SK-MEL-5 (cell line): ENCODE measurements around the gene LGR4. TPM values are rescaled to one million over a fixed set of nuclear protein-coding genes. Genes with fewer than 3 reads are reported as not detected.

Experiments used
- DNase-seq: peaks from one replicate; pipeline ENCODE4 v3.0.0-alpha.2; 2016; ENCODE audit warnings: low read depth, low spot score
- in situ Hi-C: cut with HindIII; loops from 2 replicates; pipeline ENCODE4 v1.10.0; 2016; ENCODE audit warnings: low sequenced_read_pairs, high pct_unique_total_duplicates, low pct_unique_long_range_greater_than_20kb
- total RNA-seq: library from RNA; depleted of rRNA; stranded (reverse); fragments of >200 nt; shearing (Covaris generic); gene quantifications from 2 replicates; pipeline ENCODE4 v1.2.3, GENCODE V29; 2014

Gene LGR4
- total RNA-seq, 1 experiment from 2014 or later = 10.2 TPM

- DNase-seq = no peak
- in situ Hi-C loops = no loop called here
These were observed 27.8 kb downstream of the LGR4 start for GRCh38 chr11:27444801-27445215.

DNA sequence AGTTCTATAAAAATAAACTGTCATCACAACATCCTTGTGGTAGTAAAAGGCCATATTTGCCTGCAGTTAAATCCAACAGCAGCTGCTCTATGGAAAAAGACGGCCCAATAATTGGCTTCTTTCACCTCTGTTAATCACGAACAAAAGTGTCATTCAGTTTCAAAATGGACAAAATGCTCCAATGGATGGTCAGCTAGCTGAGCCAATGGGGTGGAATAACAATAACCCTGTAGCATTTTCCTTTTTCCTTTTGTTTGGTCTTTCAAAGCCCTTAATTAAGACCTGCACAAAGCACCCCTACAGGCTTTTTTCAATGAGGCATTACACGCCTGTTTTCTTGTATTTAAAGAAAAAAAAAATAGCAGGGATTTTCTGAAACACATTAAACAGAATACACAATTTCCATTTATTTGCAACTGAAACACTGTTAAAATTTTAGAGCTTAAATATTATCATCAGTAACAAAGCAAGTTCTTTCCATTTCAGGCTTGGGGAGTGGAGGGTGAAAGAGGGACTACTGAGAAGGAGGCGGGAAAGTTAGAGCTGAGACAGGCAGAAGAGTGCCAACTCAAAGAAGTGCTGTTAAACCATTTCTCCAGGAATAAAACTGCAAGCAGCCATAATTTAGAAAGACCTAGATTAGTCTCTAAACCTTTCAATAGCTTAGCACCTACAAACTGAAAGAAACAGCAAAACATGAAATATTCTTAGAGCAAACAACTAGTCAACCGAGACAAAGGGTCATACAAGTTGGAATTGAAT, 28.7 kb downstream of the LGR4 start:
- in situ Hi-C loops = no loop called here
- DNase-seq = peak; percentile 72

- no peak for DNase-seq
- in situ Hi-C loops = no loop called here
These were observed 29.4 kb downstream of the LGR4 start for GRCh38 chr11:27443227-27443626.

DNA sequence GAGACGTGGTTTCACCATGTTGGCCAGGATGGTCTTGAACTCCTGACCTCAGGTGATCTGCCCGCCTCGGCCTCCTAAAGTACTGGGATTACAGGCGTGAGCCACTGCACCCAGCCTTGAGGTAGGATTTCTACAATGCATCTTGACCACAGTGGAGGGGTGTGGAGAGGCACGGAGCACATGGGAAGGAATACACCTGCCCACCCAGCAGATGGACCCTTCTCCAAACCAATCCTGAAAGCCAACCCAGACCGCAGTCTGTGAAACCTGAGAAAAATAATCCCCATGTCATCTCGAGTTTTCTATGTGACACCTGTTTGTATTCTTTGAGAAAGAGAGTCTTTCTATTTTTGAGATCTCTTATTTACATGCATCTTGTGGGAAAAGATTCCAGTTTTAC, 32.5 kb downstream of the LGR4 start:
- no peak for DNase-seq
- in situ Hi-C loops = no loop called here

DNA sequence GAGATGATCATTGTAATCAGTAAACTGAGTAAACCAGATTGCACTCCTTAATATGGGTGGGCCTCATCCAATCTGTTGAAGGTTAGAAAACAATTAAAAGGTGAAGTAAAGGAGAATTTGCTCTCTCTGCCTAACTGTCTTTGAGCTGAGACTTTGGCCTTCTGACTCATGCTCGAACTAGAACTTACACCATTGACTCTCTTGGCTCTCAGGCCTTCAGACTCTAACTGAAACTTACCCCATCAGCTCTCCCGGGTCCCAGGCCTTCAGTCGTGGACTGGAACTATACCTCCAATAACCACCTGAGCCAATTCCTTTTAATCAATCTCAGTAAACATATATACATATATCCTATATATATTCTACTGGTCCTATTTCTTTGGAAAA, 34.0 kb downstream of the LGR4 start:
- in situ Hi-C loops = no loop called here
- no peak for DNase-seq

GRCh38 chr11:27437829-27438594, 34.6 kb downstream of the LGR4 start:
- in situ Hi-C loops = no loop called here
- DNase-seq = no peak

DNA sequence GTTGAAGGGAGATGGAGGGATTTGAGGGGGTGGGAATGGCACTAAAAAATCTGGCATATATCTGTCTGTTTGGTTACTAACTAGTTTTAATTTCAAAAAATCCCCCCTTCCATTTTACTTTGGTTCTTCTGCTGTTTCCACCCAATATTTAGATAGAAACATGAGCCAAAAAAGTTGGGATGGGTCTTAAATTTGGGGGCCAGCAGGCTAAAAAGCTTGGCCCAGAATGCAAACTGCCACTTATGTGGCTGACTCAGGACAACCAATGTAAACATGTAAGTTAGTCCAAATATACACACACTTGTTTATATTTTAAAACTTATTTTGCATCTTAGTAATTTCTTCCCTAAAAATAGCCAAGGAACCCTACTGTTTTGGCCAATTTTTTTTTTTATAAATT, 35.7 kb downstream of the LGR4 start:
- DNase-seq = no peak
- in situ Hi-C loops = no loop called here

- in situ Hi-C loops = no loop called here
- no peak for DNase-seq
These were observed 38.8 kb downstream of the LGR4 start for GRCh38 chr11:27433742-27434141.

- no peak for DNase-seq
- in situ Hi-C loops = no loop called here
These were observed 40.8 kb downstream of the LGR4 start for GRCh38 chr11:27431808-27432207.

DNA sequence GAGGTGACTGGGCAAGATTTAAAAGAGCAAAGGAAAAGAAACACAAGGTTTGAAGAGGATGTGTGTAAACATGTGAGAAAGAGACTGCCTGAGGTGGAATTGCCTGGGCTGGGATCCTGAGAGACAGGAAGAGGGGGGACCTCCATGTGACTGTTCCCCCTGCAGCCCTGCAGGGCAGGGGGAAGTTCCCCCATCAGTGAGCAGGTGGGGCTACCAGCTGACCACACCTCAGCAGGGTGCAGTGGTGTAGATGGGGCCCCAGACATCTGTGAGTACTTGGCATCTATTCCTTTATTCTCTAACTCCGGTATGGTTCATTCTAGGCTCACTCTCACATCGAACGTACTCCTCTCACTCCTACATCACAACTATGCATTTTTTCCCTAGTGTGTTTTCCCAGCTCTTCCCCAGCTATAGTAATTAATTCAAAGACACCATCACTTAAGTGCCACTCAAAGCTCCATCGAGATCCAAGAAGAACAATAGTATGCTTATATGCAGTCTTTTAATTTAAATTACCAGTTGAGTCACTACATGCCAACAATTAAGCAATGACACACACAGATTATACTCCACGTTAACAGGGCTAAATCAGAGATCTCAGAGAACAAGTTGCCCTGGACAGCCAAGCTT, 42.7 kb downstream of the LGR4 start:
- peak; percentile 33 for DNase-seq

DNA sequence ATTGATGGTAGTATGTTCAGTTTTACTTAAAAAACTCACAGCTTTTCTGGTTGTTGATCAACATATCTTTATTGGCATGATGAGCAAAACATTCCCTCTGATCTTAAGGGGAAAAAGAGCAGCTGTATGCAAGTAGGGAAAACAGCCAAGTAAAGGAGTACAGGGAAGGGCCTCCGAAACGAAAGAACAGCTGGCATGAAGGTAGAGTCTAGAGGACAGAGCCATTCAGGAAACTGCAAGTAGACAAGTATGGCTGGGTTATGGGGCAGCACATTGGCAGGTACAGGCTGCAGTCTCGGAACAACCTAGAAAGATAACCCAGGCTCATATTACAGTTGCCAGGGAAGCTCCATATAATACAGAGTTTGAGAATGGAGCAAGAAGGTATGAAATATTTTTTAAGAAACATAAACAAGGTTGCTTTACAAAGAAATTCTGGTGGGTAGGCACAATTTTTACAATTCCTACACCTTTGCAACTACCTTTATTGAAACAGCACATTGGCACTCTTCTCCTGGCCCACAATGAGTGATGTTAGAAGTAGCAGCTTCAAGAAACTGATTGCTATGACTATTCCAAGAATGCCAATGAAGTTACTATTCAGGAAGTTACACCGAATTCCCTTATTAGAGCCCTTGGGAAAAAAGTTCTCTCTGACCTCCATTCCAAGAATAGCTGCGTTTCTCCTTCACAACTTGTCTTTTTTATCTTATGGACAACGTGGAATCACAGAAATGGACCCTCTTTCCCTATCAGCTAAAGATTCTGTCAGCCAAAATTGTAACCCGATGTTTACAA, 45.2 kb downstream of the LGR4 start:
- in situ Hi-C loops = no loop called here
- DNase-seq = no peak

More for the DNA sequence above, 42.7 kb downstream of the LGR4 start:
- in situ Hi-C loops = no loop called here

DNA sequence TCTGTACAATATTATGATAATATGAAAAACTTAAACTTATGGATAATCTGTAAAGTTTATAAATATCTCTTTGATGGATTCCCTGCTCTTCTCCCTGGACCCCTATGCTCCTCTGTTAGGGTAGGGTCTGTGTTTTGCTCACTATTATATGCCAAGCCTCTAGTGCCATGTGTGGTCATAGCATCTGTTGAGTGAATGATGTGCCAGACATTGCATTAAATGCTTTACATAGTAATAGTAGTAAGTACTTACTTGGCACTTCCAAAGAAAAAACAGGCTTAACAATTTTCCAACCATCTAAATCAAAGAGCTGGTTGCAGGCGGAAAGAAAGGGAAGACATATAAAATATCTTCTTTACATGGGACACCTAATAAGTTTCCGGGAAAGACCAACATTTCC, 46.8 kb downstream of the LGR4 start:
- in situ Hi-C loops = no loop called here
- DNase-seq = no peak

DNA sequence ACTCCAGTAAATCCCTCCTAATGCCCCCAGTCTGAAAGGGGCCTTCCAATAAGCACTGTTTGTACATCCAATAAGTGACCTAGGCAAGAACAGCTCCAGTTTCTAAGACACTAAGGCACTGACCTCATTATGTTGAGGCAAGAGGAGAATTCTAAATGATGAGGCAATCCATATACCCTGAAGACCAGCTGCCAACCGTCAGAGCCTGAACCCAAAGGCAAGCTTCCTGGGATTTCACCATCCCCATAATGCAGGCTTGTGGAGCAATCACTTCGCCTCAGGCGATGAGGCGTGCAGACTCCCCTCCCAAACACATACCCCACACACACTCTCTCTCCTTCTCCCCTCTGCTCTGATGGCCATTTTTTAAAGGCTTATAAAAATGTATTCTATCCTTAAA, 49.5 kb downstream of the LGR4 start:
- DNase-seq = peak; percentile 18
- in situ Hi-C loops = no loop called here

DNA sequence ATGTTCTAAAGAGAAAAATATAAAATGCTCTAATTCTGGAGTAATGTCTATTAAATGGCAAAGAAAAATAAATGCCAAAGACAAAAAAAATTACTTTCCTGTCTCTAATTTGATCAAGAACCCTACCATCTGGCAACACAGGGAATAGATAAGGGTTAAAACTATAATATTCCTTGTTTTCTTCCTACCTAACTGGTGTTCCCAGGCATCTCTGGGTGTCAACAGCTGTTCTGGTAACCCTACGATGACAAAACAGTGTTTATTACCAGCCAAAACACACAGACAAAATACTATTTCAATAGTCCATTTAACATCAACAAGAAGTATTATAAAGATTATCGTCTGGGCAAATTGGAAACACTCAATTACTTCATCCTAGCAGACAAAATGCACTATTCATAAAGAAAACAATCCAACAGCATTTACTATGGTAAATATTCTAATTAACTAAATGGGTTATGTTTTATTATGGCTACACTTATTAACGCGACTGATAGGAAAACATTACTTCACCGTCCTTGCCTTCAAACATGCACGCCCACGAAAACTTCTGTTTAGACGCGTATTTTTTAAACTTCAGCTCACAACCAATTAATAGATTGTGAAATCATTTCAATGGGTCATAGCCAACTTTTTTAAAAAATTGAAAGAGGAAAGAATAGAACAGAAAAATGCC, 50.6 kb downstream of the LGR4 start:
- in situ Hi-C loops = no loop called here
- DNase-seq = no peak

DNA sequence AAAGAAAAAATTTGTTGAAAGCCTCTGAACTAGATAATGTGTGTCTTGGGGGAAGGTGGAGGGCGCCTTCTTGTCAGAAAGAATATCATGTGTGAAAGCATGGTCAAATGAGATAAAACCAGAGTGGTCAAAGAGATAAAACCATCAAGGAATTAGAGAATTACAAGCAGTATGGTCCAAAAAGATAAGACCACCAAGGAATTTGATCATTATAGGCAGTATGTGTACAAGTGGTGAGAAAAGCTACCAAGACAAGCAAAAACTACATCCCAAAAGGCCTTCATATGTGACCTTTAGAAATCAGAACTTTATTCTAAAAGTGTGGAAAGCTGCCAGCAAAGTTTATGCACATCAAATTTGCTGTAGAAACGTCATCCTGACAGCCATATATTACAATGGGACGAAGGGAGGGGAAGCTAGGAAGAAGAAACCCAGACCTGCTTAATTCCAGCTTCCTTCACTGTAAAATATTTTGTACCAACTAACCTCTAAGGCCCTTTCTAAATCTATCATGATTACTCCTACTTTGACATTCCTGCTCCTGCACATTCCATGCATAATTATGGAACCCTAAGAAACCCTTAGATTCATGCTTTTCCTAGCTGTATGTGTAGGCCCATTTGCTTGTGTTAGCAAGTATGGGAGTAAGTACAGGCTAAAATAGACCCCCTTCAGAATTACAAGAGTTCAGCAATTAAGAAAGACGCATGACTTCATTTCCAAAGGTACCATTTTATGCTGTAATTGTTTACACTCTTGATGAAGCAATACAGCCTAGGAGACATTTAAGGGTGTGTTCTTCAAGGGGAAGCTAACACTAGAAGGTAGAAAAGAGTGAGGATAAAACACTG, 51.6 kb downstream of the LGR4 start:
- DNase-seq = no peak
- in situ Hi-C loops = no loop called here

GRCh38 chr11:27420217-27420616, 52.4 kb downstream of the LGR4 start:
- in situ Hi-C loops = no loop called here
- DNase-seq = no peak

DNA sequence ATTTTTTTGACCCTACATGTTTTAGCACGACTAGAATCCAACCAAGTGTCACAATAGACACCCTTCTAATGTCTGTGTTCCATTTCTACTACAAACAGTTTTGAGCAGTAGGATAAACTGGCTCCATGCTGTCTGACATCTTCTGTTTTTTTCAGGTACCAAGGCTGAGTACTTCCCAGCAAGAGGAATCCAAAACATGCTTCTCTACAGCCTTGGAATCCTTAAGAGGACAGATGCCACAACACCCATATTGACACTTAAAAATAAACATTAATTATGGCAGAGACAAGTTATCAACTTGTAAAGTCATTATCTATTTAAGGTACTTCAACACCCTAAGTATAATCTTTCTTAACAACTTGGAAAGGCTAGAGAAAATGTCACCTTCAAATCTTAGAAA, 54.2 kb downstream of the LGR4 start:
- in situ Hi-C loops = no loop called here

More for the DNA sequence above, 54.2 kb downstream of the LGR4 start:
- no peak for DNase-seq
